ENCODE measurements around the gene CST11.

The CST11 gene

GRCh38 chr20:23445596-23446217 lies 7.0 kb downstream of the CST11 start:
- H3K4me3 ChIP-seq (replicated peaks; ENCODE audit: low read depth, low read length): no peak overlapping the region
- no peak for DNase-seq (ENCODE audit: extremely low read depth, low read depth)
- TF ChIP-seq CTCF (IDR thresholded peaks at IDR 0.05; ENCODE audit: low read depth, low read length, missing control alignments): no peak

- H3K4me3 ChIP-seq (replicated peaks; ENCODE audit: low read depth, low read length): no peak overlapping the region
- no peak for TF ChIP-seq CTCF (IDR thresholded peaks at IDR 0.05; ENCODE audit: low read depth, low read length, missing control alignments)
- DNase-seq (ENCODE audit: extremely low read depth, low read depth): no peak
These were observed 7.8 kb downstream of the CST11 start for GRCh38 chr20:23444859-23445258.

GRCh38 chr20:23442436-23442835 lies 10.2 kb downstream of the CST11 start:
- TF ChIP-seq CTCF (IDR thresholded peaks at IDR 0.05; ENCODE audit: low read depth, low read length, missing control alignments): no peak
- H3K4me3 ChIP-seq (replicated peaks; ENCODE audit: low read depth, low read length): no peak overlapping the region
- no peak for DNase-seq (ENCODE audit: extremely low read depth, low read depth)

- TF ChIP-seq CTCF (IDR thresholded peaks at IDR 0.05; ENCODE audit: low read depth, low read length, missing control alignments): peak; percentile 91
- peak; percentile 61 for DNase-seq (ENCODE audit: extremely low read depth, low read depth)
These were observed 10.8 kb downstream of the CST11 start for GRCh38 chr20:23441850-23442313.

GRCh38 chr20:23440004-23440403 lies 12.7 kb downstream of the CST11 start:
- no peak for TF ChIP-seq CTCF (IDR thresholded peaks at IDR 0.05; ENCODE audit: low read depth, low read length, missing control alignments)
- no peak overlapping the region for H3K4me3 ChIP-seq (replicated peaks; ENCODE audit: low read depth, low read length)
- DNase-seq (ENCODE audit: extremely low read depth, low read depth): no peak

More at GRCh38 chr20:23441850-23442313, 10.8 kb downstream of the CST11 start:
- no peak overlapping the region for H3K4me3 ChIP-seq (replicated peaks; ENCODE audit: low read depth, low read length)

- no peak for DNase-seq (ENCODE audit: extremely low read depth, low read depth)
- no peak for TF ChIP-seq CTCF (IDR thresholded peaks at IDR 0.05; ENCODE audit: low read depth, low read length, missing control alignments)
- no peak overlapping the region for H3K4me3 ChIP-seq (replicated peaks; ENCODE audit: low read depth, low read length)
These were observed 14.0 kb downstream of the CST11 start for GRCh38 chr20:23438661-23439060.
